ENCODE data around the gene ZNF695.
A peak's percentile ranks its signal among the peaks of the same experiment; 100 is the strongest.
"Not testable (repeated sequence)": the region's sequence is repeated elsewhere in the genome, so short reads cannot be mapped to it uniquely, and the experiment has no call there.

The ZNF695 gene

GRCh38 chr1:247007511-247008405, at the start of gene ZNF695:
TSS of gene ZNF695 (minus strand) at chr1:247008057. CDS start at chr1:247007908, 149 bp downstream.
- DNase-seq = peak; percentile 27 to 67

GRCh38 chr1:247056071-247056470, 48.2 kb upstream of the ZNF695 start:
- no peak for DNase-seq

- DNase-seq = no peak
These were observed 47.1 kb upstream of the ZNF695 start for GRCh38 chr1:247054992-247055415.

- DNase-seq = no peak
These were observed 39.8 kb upstream of the ZNF695 start for GRCh38 chr1:247047702-247048101.

GRCh38 chr1:247047260-247047659, 39.4 kb upstream of the ZNF695 start:
- no peak for DNase-seq

- DNase-seq = no peak
These were observed 35.5 kb upstream of the ZNF695 start for GRCh38 chr1:247043406-247043805.

- no peak for DNase-seq
These were observed 29.9 kb upstream of the ZNF695 start for GRCh38 chr1:247037511-247038320.

GRCh38 chr1:247032306-247032705, 24.4 kb upstream of the ZNF695 start:
- DNase-seq = not testable (repeated sequence)

- DNase-seq = not testable (repeated sequence)
These were observed 16.8 kb upstream of the ZNF695 start for GRCh38 chr1:247024658-247025057.

- DNase-seq = no peak
These were observed 5.5 kb upstream of the ZNF695 start for GRCh38 chr1:247013391-247013790.

- DNase-seq = no peak
These were observed 546 bp upstream of the ZNF695 start for GRCh38 chr1:247008406-247008799.

- DNase-seq = not testable (repeated sequence)
These were observed 3.8 kb downstream of the ZNF695 start for GRCh38 chr1:247004081-247004480.

- no peak for DNase-seq
These were observed 18.0 kb downstream of the ZNF695 start for GRCh38 chr1:246989901-246990300.

GRCh38 chr1:246988316-246988715, 19.5 kb downstream of the ZNF695 start:
- DNase-seq = no peak

GRCh38 chr1:246987083-246987690, 20.7 kb downstream of the ZNF695 start:
- DNase-seq = no peak

GRCh38 chr1:246978785-246979184, 29.1 kb downstream of the ZNF695 start:
- no peak for DNase-seq

- no peak for DNase-seq
These were observed 29.6 kb downstream of the ZNF695 start for GRCh38 chr1:246978281-246978680.

GRCh38 chr1:246971969-246972368, 35.9 kb downstream of the ZNF695 start:
- DNase-seq = no peak

- DNase-seq = peak; percentile 44 to 62
These were observed 36.7 kb downstream of the ZNF695 start for GRCh38 chr1:246971090-246971721.

- DNase-seq = no peak
These were observed 38.2 kb downstream of the ZNF695 start for GRCh38 chr1:246969621-246970020.

- DNase-seq = no peak
These were observed 41.4 kb downstream of the ZNF695 start for GRCh38 chr1:246966502-246966901.

GRCh38 chr1:246959944-246960693, 47.7 kb downstream of the ZNF695 start:
- no peak for DNase-seq
